Neural crest cell (in vitro differentiated cells): ENCODE measurements around the gene IGF2BP2. TPM values are rescaled to one million over a fixed set of nuclear protein-coding genes. Genes with fewer than 3 reads are reported as not detected.

Experiments
- DNase-seq: peaks from one replicate; pipeline ENCODE4 v3.0.0; 2021; ENCODE audit warnings: low read depth, mixed read lengths, low spot score
- H3K27ac Mint-ChIP-seq: one replicate; pipeline ENCODE4 v1.8.0; 2021; ENCODE audit warnings: mild to moderate bottlenecking, mixed read lengths; ENCODE audit not compliant: unreplicated experiment
- H3K27me3 Mint-ChIP-seq: 2 replicates; pipeline ENCODE4 v1.8.0; 2021; ENCODE audit warnings: low read depth, mild to moderate bottlenecking, mixed read lengths
- H3K36me3 Mint-ChIP-seq: 2 replicates; pipeline ENCODE4 v1.8.0; 2021; ENCODE audit warnings: low read depth, mild to moderate bottlenecking, mixed read lengths
- H3K4me1 Mint-ChIP-seq: 2 replicates; pipeline ENCODE4 v1.8.0; 2021; ENCODE audit warnings: mixed read lengths
- H3K4me3 Mint-ChIP-seq: one replicate; pipeline ENCODE4 v1.8.0; 2021; ENCODE audit warnings: mild to moderate bottlenecking, mixed read lengths
- H3K9me3 Mint-ChIP-seq: 2 replicates; pipeline ENCODE4 v1.8.0; 2021; ENCODE audit warnings: mixed read lengths
- total RNA-seq: library from RNA; stranded (reverse); gene quantifications from 2 replicates; pipeline ENCODE4 v1.2.1, GENCODE V29; 2021
- TF ChIP-seq, protein P1 (sequence below): fragments of 200-600 bp; sonication (generic); conservative IDR thresholded peaks from 2 replicates; pipeline ENCODE4 v1.5.0; 2021; ENCODE audit warnings: antibody characterized with exemption, mild to moderate bottlenecking

The IGF2BP2 gene
- total RNA-seq, 1 donor from 2014 or later = 141 TPM

DNA sequence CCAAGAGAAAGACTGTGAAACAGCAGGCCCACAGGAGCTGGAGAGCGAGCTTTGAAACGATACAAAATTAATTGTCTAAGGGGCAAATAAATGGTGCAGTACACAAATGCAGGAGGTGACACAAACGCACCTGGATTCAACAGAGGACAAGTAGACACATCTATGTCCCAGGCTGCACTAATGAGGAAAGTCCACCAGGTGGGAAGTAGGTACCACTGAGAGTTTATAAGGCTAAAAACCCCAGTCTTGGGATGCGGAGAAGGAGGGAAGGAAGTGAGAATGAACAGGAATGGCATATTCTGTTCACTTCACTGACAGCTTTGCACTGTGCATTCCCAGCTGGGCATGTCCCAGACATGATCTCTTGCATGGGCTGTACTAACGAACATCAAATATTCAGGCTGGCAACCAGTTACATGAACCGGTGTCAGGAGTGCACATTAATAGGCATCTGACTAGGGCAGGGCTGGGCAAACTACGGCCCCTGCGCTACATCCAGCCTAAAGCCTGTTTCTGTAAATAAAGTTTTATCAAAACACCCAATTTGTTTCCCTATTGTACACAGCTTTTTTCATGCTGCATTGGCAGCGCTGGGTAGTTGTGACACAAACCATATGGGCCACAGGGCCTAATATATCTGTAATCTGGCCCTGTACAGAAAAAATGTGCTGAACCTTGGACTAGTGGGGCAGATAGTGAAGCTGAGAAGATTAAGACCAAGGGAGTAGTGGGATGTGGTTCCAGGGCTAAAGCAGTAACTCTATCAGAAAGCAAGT lies 107.0 kb downstream of the IGF2BP2 start:
- TF ChIP-seq, protein P1, sequence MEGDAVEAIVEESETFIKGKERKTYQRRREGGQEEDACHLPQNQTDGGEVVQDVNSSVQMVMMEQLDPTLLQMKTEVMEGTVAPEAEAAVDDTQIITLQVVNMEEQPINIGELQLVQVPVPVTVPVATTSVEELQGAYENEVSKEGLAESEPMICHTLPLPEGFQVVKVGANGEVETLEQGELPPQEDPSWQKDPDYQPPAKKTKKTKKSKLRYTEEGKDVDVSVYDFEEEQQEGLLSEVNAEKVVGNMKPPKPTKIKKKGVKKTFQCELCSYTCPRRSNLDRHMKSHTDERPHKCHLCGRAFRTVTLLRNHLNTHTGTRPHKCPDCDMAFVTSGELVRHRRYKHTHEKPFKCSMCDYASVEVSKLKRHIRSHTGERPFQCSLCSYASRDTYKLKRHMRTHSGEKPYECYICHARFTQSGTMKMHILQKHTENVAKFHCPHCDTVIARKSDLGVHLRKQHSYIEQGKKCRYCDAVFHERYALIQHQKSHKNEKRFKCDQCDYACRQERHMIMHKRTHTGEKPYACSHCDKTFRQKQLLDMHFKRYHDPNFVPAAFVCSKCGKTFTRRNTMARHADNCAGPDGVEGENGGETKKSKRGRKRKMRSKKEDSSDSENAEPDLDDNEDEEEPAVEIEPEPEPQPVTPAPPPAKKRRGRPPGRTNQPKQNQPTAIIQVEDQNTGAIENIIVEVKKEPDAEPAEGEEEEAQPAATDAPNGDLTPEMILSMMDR = peak; percentile 23
- Mint-ChIP-seq H3K4me3 (no peak overlapping the region), H3K27ac (peak overlapping the region; percentile 23), H3K9me3 (no peaks in the 10 kb centered on the region), H3K4me1 (peaks cover 59% of the 10 kb centered on the region), H3K27me3 (no peaks in the 10 kb centered on the region), H3K36me3 (no peaks in the 10 kb centered on the region)
- no peak for DNase-seq

DNA sequence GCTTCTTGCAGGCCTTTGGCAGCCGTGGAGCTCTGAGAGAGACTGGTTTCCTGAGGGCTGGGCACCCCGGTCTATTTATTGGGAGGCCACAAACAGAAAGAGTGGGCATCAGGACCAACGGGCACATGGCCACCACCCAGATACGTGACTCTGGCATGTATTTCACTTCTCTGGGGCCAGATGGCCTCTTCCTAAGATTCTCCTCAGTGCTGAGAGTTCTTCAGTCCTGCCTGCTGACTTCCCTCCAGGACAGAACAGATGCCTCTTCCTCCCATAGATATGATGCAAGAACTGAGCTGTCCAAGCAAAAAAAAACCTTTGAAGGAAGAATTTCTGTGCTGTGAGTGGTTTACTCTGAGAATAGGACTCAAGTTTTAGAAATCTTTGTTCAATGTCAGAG lies 107.7 kb downstream of the IGF2BP2 start:
- Mint-ChIP-seq H3K9me3 (no peaks in the 10 kb centered on the region), H3K27me3 (no peaks in the 10 kb centered on the region), H3K36me3 (no peaks in the 10 kb centered on the region), H3K4me1 (peaks cover 56% of the 10 kb centered on the region), H3K27ac (peak overlapping the region; percentile 23), H3K4me3 (no peak overlapping the region)
- TF ChIP-seq, protein P1 = no peak
- DNase-seq = no peak

DNA sequence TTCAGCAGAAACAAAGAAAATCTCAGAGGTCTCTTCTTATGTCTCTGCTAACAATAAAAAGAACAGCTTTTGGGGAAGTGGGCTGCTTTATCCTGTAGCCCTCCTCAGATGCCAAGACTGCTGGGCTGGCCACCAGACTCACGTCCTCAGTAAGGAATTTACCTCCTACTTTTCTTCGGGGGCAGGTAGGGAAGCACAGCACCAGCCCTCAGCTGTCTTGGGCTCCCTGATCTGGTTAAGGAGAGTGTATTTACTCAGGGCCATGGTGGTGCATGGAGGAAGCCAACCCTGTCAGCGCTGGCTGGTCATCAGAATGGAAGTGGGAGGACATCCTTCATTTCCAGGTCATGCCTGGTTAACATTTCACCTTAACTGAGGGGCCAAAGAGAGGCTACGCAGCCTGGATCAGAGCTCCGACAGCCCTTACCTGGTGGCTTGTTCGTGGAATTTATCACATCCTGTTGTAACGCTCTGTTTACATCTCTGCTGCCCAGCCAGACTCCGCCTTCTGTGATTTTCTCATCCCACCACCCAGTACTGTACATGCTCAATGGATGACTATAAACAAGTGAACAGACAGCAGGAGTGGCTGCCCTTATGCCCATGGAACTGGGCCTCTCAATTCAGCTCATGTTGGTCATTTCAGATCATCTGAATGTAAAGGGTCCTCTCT lies 108.3 kb downstream of the IGF2BP2 start:
- Mint-ChIP-seq H3K4me1 (peaks cover 55% of the 10 kb centered on the region), H3K4me3 (no peak overlapping the region)
- no peak for DNase-seq

DNA sequence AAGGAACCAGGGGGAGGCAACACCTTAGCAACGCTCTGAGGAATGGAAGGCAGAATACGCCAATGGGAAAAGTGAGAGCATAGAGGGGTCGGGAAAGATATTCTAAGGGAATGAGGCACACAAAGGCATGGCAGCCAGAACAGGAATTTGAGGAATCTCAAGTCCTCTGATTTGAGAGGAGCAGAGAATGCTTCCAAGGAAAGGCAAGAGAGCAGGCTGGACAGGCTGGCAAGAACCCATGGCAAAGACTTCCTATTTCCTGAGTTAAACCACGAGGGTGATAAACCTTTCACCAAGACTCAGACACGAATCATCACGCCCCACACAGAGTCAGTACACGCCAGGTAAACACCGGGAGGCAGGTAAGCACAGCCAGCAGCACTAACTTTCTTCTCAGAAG lies 109.8 kb downstream of the IGF2BP2 start:
- H3K4me1 Mint-ChIP-seq = peaks cover 59% of the 10 kb centered on the region

More for the DNA sequence above, 108.3 kb downstream of the IGF2BP2 start:
- TF ChIP-seq, protein P1 = no peak
- peak overlapping the region; percentile 2 for H3K27ac Mint-ChIP-seq
- H3K9me3 Mint-ChIP-seq = no peaks in the 10 kb centered on the region
- no peaks in the 10 kb centered on the region for H3K27me3 Mint-ChIP-seq
- H3K36me3 Mint-ChIP-seq = no peaks in the 10 kb centered on the region

DNA sequence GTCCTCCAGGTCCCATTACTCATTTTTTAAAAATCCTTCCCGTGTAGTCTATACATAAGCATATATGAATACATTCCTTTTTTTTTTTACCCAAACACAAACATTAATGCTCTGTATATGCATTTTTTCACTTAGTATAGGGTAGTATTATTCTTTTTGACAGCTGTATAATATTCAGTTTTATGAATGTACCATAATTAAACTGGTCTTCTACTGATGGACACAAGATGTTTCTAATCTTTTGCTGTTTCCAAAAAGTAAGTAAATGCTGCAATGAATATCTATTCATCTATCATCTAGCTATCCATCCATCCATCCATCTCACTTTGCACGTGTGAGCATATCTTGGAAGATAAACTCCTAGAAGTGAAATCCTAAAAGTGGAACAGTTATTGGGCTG lies 110.8 kb downstream of the IGF2BP2 start:
- Mint-ChIP-seq H3K27ac (no peak overlapping the region), H3K4me1 (peaks cover 58% of the 10 kb centered on the region), H3K27me3 (no peaks in the 10 kb centered on the region), H3K9me3 (no peaks in the 10 kb centered on the region), H3K36me3 (no peaks in the 10 kb centered on the region), H3K4me3 (no peak overlapping the region)
- DNase-seq = no peak
- TF ChIP-seq, protein P1 = no peak

More for the DNA sequence above, 109.8 kb downstream of the IGF2BP2 start:
- Mint-ChIP-seq H3K4me3 (no peak overlapping the region), H3K36me3 (no peaks in the 10 kb centered on the region), H3K27ac (no peak overlapping the region), H3K9me3 (no peaks in the 10 kb centered on the region), H3K27me3 (no peaks in the 10 kb centered on the region)
- TF ChIP-seq, protein P1 = no peak
- no peak for DNase-seq
